ENCODE results near the gene PSMB8. TPM values are rescaled to one million over a fixed set of nuclear protein-coding genes. Genes with fewer than 3 reads are reported as not detected.
A peak's percentile ranks its signal among the peaks of the same experiment; 100 is the strongest.

PSMB8 gene
- total and polyA plus RNA-seq, 2 of the 4 experiments (the other 2 are of a cell fraction), result 31.6 to 33.3 TPM

DNA sequence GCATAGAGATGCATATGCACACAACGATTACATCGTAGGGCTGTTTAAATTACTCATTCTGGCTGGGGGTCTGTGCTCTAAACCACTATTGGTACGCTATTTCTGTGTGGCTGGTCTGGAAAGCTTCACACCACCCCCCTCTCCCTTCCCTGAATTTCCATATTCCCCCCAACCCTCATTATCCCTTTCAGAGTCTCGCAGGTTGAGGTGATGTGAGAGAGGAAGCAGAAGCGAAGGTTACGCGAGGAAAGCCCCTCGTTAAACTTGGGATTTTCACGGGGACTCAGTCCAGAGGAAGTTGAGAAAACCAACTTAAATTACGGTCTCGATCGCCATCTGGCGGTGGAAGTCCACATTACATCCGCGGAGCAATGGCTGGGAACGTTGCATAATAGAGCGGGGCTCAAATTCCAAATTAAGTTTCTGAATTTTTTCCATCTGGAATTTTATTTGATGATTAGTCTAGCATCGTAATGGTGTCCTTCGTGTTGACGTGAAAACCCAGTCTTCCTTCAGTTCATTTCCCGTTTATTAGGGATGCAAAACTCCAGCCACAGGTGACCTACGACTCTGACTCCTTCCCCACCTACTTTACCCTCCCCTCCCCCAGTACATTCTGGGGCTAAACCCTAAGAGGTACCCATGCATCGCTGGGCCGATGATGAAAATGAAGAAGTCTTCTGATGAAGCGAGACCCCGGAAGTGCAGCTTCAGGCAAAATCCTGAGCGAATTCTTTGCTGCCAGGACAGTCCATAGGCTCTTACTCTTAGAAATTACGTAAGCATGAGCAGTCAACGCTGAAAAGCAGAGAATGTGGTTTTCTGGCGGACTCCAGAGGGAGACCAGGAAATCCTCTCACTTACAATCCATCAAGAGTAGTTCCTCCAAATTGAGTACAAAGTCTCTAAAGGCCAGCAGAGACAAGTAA lies 46.7 kb downstream of the PSMB8 start:
- Histone ChIP-seq H3K23ac (ENCODE audit: low read depth, low read length) (no peak overlapping the region), H2BK5ac (ENCODE audit: low read depth, low read length, poor library complexity, severe bottlenecking) (no peak overlapping the region), H3K27me3 (ENCODE audit: control insufficient read depth, insufficient read depth, low read length) (peaks cover 20% of the 10 kb centered on the region), H3K4me3 (ENCODE audit: insufficient read depth, low read depth, low read length) (peak overlapping the region; percentile 10), H3K4me1 (ENCODE audit: control insufficient read depth, insufficient read depth, low read length) (no peaks in the 10 kb centered on the region), H2AK9ac (replicated peaks; ENCODE audit: low read depth, low read length, poor library complexity) (no peak overlapping the region), H4K5ac (ENCODE audit: low read depth, low read length) (no peak overlapping the region), H3K9me1 (ENCODE audit: insufficient read depth, low read length) (no peaks in the 10 kb centered on the region), H3K27ac (ENCODE audit: insufficient read depth, low read length) (no peak overlapping the region), H3K4me2 (ENCODE audit: low read depth, low read length) (peak overlapping the region; percentile 78), H4K91ac (ENCODE audit: insufficient read depth, low read depth, low read length) (no peak overlapping the region), H2BK20ac (ENCODE audit: low read depth, low read length) (no peak overlapping the region), H4K20me1 (ENCODE audit: insufficient read depth, low read length) (no peaks in the 10 kb centered on the region), H4K8ac (ENCODE audit: low read depth in 2 of 2, low read length in 2 of 2) (0 out of 4 replicates have a peak overlapping the region, but pooled peaks of 1 of the 2 experiments have one; percentile 9), H3K4ac (ENCODE audit: low read depth, low read length) (no peak overlapping the region), H2AFZ (replicated peaks; ENCODE audit: low read length, poor library complexity) (peak overlapping the region; percentile 92), H3K14ac (replicated peaks; ENCODE audit: low read depth, low read length) (no peak overlapping the region), H3K9me3 (ENCODE audit: control insufficient read depth, insufficient read depth, low read length) (peaks cover 4% of the 10 kb centered on the region), H3K18ac (ENCODE audit: low read depth, low read length) (no peak overlapping the region), H2BK15ac (ENCODE audit: low read depth, low read length) (no peak overlapping the region; the same call in 2 of the 3 replicates), H3K79me1 (ENCODE audit: low read depth in 1 of 2, low read length in 2 of 2) (no peaks in the 10 kb centered on the region), H2AK5ac (ENCODE audit: low read depth, low read length) (no peak overlapping the region), H3K36me3 (ENCODE audit: control insufficient read depth, insufficient read depth, low read length) (no peaks in the 10 kb centered on the region), H3K56ac (ENCODE audit: extremely low read depth, insufficient read depth, low read length) (no peak overlapping the region), H3K9ac (ENCODE audit: low read depth, low read length) (peak overlapping the region; percentile 12; the same call in 1 of the 2 replicates), H2BK120ac (ENCODE audit: low read depth, low read length) (no peak overlapping the region)
- WGBS, 2 experiments (ENCODE audit: extremely low coverage in 2 of 2, insufficient read length in 1 of 2), result 21% methylated on average over 12 of the region's 30 CpGs; no CpG with 5 or more reads in 1 of the 2 experiments
- DNase-seq (peak; percentile 58), ATAC-seq (ENCODE audit: low read depth) (peak; percentile 95)
- POLR2A ChIA-PET (ENCODE audit: unreplicated experiment), result no interaction called here
- no TSS peak for BruUV-seq (replicated peaks)
- dilution Hi-C loops (cut with HindIII; ENCODE audit: low sequenced_read_pairs, unreplicated experiment) (no loop called here), intact Hi-C loops (cut with micrococcal nuclease) (loop anchor here (1.0 to 5.0 kb wide), 3 partner anchors 175 to 384 kb away; no protein-coding TSS in a partner anchor), in situ Hi-C loops (cut with MboI; ENCODE audit: low sequenced_read_pairs) (loop anchor here (5.0 to 10.0 kb wide), 2 partner anchors 380 to 552 kb away; no protein-coding TSS in a partner anchor)
- CTCF ChIA-PET, result interaction anchor here (0.6 to 1.0 kb wide), 4 partner anchors 10 to 570 kb away, joined by 3 to 5 read pairs (median 4); no protein-coding TSS in a partner anchor
- TF ChIP-seq FOS (IDR thresholded peaks at IDR 0.05; ENCODE audit: low read depth, low read length) (no peak), MXI1 (IDR thresholded peaks at IDR 0.05; ENCODE audit: borderline replicate concordance, low read depth, low read length) (no peak), MAFK (IDR thresholded peaks at IDR 0.05; ENCODE audit: low read depth, low read length) (no peak), CHD1 (IDR thresholded peaks at IDR 0.05; ENCODE audit: low read depth, low read length) (no peak), SMC3 (IDR thresholded peaks at IDR 0.05; ENCODE audit: low read depth, low read length) (peak; percentile 49), BHLHE40 (IDR thresholded peaks at IDR 0.05; ENCODE audit: low read depth, low read length) (no peak), RAD21 (IDR thresholded peaks at IDR 0.05; ENCODE audit: low read length) (peak; percentile 66), RFX5 (IDR thresholded peaks at IDR 0.05; ENCODE audit: low read depth, low read length) (no peak), RCOR1 (IDR thresholded peaks at IDR 0.05; ENCODE audit: insufficient replicate concordance, low read length) (no peak), CEBPB (IDR thresholded peaks at IDR 0.05; ENCODE audit: low read depth, low read length) (peak; percentile 95), POLR2A (IDR thresholded peaks at IDR 0.05; ENCODE audit: low read depth, low read length) (no peak), NFE2L2 (IDR thresholded peaks at IDR 0.05; ENCODE audit: low read depth, low read length) (no peak)
- TF ChIP-seq, protein P1, sequence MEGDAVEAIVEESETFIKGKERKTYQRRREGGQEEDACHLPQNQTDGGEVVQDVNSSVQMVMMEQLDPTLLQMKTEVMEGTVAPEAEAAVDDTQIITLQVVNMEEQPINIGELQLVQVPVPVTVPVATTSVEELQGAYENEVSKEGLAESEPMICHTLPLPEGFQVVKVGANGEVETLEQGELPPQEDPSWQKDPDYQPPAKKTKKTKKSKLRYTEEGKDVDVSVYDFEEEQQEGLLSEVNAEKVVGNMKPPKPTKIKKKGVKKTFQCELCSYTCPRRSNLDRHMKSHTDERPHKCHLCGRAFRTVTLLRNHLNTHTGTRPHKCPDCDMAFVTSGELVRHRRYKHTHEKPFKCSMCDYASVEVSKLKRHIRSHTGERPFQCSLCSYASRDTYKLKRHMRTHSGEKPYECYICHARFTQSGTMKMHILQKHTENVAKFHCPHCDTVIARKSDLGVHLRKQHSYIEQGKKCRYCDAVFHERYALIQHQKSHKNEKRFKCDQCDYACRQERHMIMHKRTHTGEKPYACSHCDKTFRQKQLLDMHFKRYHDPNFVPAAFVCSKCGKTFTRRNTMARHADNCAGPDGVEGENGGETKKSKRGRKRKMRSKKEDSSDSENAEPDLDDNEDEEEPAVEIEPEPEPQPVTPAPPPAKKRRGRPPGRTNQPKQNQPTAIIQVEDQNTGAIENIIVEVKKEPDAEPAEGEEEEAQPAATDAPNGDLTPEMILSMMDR (conservative IDR thresholded peaks at IDR 0.05; ENCODE audit: low read depth, low read length), result peak; percentile 86
- TF ChIP-seq, protein P2, sequence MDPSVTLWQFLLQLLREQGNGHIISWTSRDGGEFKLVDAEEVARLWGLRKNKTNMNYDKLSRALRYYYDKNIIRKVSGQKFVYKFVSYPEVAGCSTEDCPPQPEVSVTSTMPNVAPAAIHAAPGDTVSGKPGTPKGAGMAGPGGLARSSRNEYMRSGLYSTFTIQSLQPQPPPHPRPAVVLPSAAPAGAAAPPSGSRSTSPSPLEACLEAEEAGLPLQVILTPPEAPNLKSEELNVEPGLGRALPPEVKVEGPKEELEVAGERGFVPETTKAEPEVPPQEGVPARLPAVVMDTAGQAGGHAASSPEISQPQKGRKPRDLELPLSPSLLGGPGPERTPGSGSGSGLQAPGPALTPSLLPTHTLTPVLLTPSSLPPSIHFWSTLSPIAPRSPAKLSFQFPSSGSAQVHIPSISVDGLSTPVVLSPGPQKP (IDR thresholded peaks at IDR 0.05; ENCODE audit: borderline replicate concordance, low read depth, low read length), result no peak

Data from IMR-90 (cell line).